ENCODE data around the gene KMT2C. TPM values are rescaled to one million over a fixed set of nuclear protein-coding genes. Genes with fewer than 3 reads are reported as not detected.

Gene KMT2C
- total RNA-seq, 1 experiment from 2014 or later = 45.4 TPM

- no peaks in the 10 kb centered on the region for H3K27me3 Mint-ChIP-seq (ENCODE audit: low read depth)
- H3K9me3 Mint-ChIP-seq = peaks cover 10% of the 10 kb centered on the region
- ChIA-PET POLR2A (no interaction called here), CTCF (no interaction called here)
- ATAC-seq (no peak), DNase-seq (ENCODE audit: low spot score) (no peak)
- no peak overlapping the region for H3K27ac Mint-ChIP-seq
- H3K4me1 Mint-ChIP-seq = peaks cover 6% of the 10 kb centered on the region
- peaks cover 74% of the 10 kb centered on the region for H3K36me3 Mint-ChIP-seq
- TF ChIP-seq FOXP4 (CRISPR knock-in tag; IDR thresholded peaks at IDR 0.05) (no peak), ZNF121 (CRISPR knock-in tag; IDR thresholded peaks at IDR 0.05) (no peak), HMGA2 (CRISPR knock-in tag; IDR thresholded peaks at IDR 0.05) (no peak), ETV6 (CRISPR knock-in tag; IDR thresholded peaks at IDR 0.05) (no peak), ATF3 (CRISPR knock-in tag; conservative IDR thresholded peaks at IDR 0.05) (no peak), CDX4 (CRISPR knock-in tag; IDR thresholded peaks at IDR 0.05; ENCODE audit: borderline replicate concordance) (no peak), NR3C1 (CRISPR knock-in tag; conservative IDR thresholded peaks at IDR 0.05; ENCODE audit: low read depth) (no peak), NR2C2 (CRISPR knock-in tag; IDR thresholded peaks at IDR 0.05) (no peak), GTF2I (CRISPR knock-in tag; conservative IDR thresholded peaks at IDR 0.05) (no peak), ZNF512 (CRISPR knock-in tag; IDR thresholded peaks at IDR 0.05; ENCODE audit: borderline replicate concordance) (no peak), USF2 (CRISPR knock-in tag; IDR thresholded peaks at IDR 0.05) (no peak), ELF4 (CRISPR knock-in tag; IDR thresholded peaks at IDR 0.05; ENCODE audit: low read depth) (no peak), PRRX2 (CRISPR knock-in tag; IDR thresholded peaks at IDR 0.05) (no peak), GABPB1 (CRISPR knock-in tag; IDR thresholded peaks at IDR 0.05) (no peak), CBFB (CRISPR knock-in tag; IDR thresholded peaks at IDR 0.05; ENCODE audit: low read depth) (no peak), ZNF416 (CRISPR knock-in tag; IDR thresholded peaks at IDR 0.05) (no peak), ZNF671 (CRISPR knock-in tag; IDR thresholded peaks at IDR 0.05) (no peak), ZNF263 (CRISPR knock-in tag; IDR thresholded peaks at IDR 0.05; ENCODE audit: low read depth) (no peak), ZNF532 (CRISPR knock-in tag; IDR thresholded peaks at IDR 0.05; ENCODE audit: borderline replicate concordance) (no peak), FOXP1 (CRISPR knock-in tag; IDR thresholded peaks at IDR 0.05; ENCODE audit: borderline replicate concordance) (no peak)
- H3K4me3 Mint-ChIP-seq = no peak overlapping the region
These were observed 313.3 kb downstream of the KMT2C start for GRCh38 chr7:152122540-152122939.
